GM12865 (cell line): ENCODE measurements around the gene FBRSL1.

Experiments used
- DNase-seq: peaks from one replicate; pipeline ENCODE4 v3.0.0; 2010; ENCODE audit warnings: low read depth
- H3K4me3 ChIP-seq: 2 replicates; pipeline ENCODE4 v1.5.1; 2011; ENCODE audit warnings: mild to moderate bottlenecking, low read depth, low read length, control low read depth
- TF ChIP-seq, protein P1 (sequence below): IDR thresholded peaks from 2 replicates; pipeline ENCODE4 v1.5.1; 2011; ENCODE audit warnings: low read length, control low read depth, low read depth, inconsistent platforms; ENCODE audit not compliant: insufficient read depth; ENCODE audit errors: missing control alignments

The FBRSL1 gene

DNA sequence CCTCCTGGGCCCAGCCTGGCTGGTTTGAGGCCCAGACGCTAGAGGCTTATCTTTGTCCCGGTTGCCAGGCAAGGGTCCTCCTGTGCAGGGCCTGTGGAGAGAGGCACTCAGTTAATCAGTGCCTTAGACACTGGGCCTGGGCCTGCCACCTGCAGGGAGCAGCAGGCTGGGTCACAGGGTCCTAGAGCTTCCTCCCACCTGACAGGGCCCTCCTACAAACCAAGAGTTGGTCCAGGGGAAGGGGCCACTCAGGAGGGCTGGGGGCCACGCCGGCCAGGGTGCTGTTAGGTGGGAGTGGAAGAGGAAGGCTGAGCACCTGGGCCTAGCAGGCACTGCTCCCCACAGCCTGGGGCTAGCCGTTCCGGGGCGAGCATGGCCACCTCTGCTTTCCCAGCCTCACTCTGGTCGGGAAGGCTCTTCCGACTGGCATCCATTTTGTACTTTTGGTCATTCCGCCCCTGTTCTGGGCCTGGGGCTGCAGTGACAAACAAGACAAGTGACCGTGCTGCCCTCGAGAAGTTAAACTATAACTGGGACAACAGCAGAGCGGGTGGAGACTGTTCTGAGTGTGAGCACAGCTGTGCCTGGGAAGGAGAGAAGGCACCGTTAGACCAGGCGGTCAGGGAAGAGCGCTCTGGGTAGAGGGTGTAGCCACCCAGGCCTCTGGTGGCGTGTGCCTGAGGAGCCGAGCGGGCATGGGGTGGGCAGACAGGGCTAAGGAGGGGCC lies 27.2 kb downstream of the FBRSL1 start:
- H3K4me3 ChIP-seq, result no peak overlapping the region
- DNase-seq, result no peak
- TF ChIP-seq, protein P1, sequence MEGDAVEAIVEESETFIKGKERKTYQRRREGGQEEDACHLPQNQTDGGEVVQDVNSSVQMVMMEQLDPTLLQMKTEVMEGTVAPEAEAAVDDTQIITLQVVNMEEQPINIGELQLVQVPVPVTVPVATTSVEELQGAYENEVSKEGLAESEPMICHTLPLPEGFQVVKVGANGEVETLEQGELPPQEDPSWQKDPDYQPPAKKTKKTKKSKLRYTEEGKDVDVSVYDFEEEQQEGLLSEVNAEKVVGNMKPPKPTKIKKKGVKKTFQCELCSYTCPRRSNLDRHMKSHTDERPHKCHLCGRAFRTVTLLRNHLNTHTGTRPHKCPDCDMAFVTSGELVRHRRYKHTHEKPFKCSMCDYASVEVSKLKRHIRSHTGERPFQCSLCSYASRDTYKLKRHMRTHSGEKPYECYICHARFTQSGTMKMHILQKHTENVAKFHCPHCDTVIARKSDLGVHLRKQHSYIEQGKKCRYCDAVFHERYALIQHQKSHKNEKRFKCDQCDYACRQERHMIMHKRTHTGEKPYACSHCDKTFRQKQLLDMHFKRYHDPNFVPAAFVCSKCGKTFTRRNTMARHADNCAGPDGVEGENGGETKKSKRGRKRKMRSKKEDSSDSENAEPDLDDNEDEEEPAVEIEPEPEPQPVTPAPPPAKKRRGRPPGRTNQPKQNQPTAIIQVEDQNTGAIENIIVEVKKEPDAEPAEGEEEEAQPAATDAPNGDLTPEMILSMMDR, result no peak

DNA sequence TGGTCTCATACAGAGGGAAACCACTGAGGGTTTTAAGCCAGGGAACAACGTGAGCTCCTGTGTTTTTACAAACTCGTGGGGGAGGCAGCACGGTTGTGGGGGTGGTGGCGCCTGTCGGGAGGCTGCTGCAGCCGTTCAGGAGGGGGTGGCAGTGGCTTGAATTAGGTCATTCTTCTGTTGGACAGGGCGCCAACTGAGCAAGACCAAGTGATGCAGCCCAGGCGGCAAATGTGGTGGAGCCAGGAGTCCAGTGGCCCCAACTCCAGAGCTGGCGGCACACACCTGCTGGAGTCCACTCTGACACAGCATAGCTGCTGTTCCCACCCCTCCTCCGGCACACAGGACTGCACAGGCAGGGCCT lies 27.8 kb downstream of the FBRSL1 start:
- TF ChIP-seq, protein P1, result no peak
- H3K4me3 ChIP-seq, result no peak overlapping the region
- DNase-seq, result no peak

DNA sequence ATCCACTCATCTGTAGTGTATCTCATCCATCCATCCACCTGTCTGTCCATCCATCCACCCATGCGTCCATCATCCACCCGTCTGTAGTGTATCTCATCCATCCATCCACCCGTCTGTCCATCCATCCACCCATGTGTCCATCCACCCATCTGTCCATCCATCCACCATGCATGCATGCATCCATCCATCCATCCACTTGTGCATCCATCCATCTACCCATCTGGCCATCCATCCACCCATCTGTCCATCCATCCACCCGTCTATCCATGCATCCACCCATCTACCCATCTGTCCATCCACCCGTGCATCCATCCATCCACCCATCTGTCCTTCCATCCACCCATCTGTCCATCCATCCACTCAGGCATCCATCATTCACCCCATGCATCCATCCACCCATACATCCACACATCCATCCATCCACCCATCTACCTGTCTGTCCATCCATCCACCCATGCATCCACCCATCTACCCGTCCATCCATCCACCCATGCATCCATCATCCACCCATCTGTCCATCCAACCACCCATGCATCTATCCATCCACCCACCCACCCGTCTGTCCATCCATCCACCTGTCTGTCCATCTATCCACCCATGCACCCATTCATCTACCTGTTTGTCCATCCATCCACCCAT lies 28.5 kb downstream of the FBRSL1 start:
- H3K4me3 ChIP-seq, result no peak overlapping the region
- TF ChIP-seq, protein P1, result no peak
- DNase-seq, result no peak

DNA sequence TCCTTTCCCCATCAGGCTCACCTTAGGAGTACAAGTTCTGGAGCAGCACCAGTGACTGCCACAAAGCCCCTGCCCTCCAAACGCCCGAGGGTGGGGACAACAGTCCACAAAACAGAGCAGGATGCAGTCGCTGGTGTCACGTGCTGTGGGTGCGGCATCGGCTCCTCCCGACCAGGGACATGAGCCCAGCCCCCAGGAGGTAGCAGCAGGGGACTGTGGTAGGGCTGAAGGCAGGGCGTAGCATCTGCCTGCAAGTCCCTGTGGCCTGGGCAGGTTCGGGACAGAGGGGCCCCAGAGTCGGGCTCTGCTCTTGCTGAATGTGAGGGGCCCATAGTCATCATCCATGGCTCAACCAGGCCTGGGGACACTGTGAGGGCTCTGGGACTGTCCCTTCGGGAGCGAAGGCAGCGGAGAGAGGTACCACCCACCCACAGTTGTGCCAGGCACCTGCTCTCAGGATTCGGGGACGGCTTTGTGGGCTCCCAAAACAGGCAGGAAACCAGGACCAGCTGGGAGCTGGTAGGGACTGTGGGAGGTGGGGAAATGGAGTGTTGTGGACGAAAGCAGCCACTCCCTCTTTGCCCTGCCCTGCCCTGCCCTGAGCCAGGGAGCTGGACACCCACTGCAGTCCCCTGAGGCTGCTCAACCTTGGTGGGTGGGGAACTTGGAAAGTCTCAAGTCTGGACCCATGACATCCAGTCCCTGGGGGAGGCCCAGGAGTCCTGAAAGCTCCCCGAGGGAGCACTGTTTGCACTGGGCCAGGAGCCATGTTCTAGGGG lies 30.7 kb downstream of the FBRSL1 start:
- no peak overlapping the region for H3K4me3 ChIP-seq
- TF ChIP-seq, protein P1, result no peak
- no peak for DNase-seq

DNA sequence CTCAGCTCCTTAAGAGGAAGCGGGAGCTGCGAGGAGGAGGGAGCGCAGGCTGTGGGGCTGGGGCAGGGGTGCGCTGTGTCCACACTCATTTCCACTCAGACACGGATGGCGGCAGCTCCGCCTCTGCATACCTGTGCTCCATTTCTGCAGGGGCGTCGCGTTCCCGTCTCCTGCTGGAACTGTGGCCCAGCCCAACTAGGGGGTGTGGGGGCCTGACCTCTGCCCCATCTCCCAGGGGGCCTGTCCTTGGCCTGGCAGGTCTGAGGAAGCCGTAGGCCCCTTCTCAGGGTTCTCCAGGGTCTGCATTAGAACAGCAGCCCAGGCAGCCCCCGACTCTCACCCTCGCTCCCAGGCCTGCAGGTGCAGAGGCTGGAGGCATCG lies 31.2 kb downstream of the FBRSL1 start:
- H3K4me3 ChIP-seq, result no peak overlapping the region
- DNase-seq, result no peak
- TF ChIP-seq, protein P1, result no peak

DNA sequence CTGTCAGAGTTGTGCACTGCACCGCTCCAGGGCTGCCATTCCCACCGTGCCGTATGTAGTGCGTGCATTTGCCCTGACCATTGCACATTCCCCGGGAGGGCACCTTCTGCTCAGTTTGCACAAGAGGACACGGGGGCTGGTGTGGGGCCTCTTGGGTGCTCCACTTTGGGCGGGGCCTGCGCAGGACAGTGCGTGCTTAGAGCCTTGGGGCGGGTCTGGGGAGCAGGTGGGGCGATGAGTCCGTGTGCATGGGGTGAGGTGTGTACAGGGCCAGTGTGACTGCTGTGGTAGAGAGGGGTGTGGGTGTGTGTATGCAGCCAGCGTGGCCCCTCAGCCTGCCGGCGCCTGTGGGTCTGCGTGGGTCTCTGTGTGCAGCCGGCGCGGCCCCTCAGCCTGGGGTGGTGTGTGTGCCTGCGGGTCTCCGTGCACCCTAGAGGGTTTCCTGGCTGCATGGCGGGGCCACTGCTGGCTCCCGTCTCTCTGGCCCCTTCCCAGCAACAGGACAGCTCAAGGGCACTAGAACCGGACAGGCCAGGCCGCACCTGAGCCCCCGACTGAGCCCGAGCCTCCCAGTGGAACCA lies 31.9 kb downstream of the FBRSL1 start:
- TF ChIP-seq, protein P1, result no peak
- no peak for DNase-seq
- H3K4me3 ChIP-seq, result no peak overlapping the region
